Retina (tissue), 1 donor: ENCODE measurements around the gene WDFY3.

Source experiments
- DNase-seq: peaks from one replicate; pipeline ENCODE4 v3.0.0-alpha.2; 2016

Gene WDFY3

GRCh38 chr4:84786478-84786877 lies 180.0 kb downstream of the WDFY3 start:
- DNase-seq, result no peak

GRCh38 chr4:84782517-84782916 lies 184.0 kb downstream of the WDFY3 start:
- DNase-seq, result no peak

- no peak for DNase-seq
Measured at GRCh38 chr4:84780719-84781118, 185.8 kb downstream of the WDFY3 start.

- DNase-seq, result no peak
Measured at GRCh38 chr4:84778041-84778440, 188.4 kb downstream of the WDFY3 start.

- DNase-seq, result no peak
Measured at GRCh38 chr4:84767168-84767567, 199.3 kb downstream of the WDFY3 start.

GRCh38 chr4:84753321-84753972 lies 213.0 kb downstream of the WDFY3 start:
- no peak for DNase-seq

- no peak for DNase-seq
Measured at GRCh38 chr4:84751707-84752106, 214.8 kb downstream of the WDFY3 start.

- DNase-seq, result no peak
Measured at GRCh38 chr4:84750960-84751283, 215.6 kb downstream of the WDFY3 start.

GRCh38 chr4:84750260-84750959 lies 216.1 kb downstream of the WDFY3 start:
- peak; percentile 39 for DNase-seq

- no peak for DNase-seq
Measured at GRCh38 chr4:84740057-84740456, 226.4 kb downstream of the WDFY3 start.

- DNase-seq, result no peak
Measured at GRCh38 chr4:84738622-84739021, 227.9 kb downstream of the WDFY3 start.

GRCh38 chr4:84737656-84738055 lies 228.8 kb downstream of the WDFY3 start:
- no peak for DNase-seq

GRCh38 chr4:84734037-84734436 lies 232.5 kb downstream of the WDFY3 start:
- DNase-seq, result no peak

- DNase-seq, result no peak
Measured at GRCh38 chr4:84733343-84734033, 233.0 kb downstream of the WDFY3 start.

GRCh38 chr4:84730375-84730774 lies 236.1 kb downstream of the WDFY3 start:
- DNase-seq, result no peak

GRCh38 chr4:84727491-84727890 lies 239.0 kb downstream of the WDFY3 start:
- DNase-seq, result no peak

- DNase-seq, result no peak
Measured at GRCh38 chr4:84726356-84726755, 240.1 kb downstream of the WDFY3 start.

- no peak for DNase-seq
Measured at GRCh38 chr4:84722720-84723119, 243.8 kb downstream of the WDFY3 start.

GRCh38 chr4:84719115-84719514 lies 247.4 kb downstream of the WDFY3 start:
- DNase-seq, result no peak

- no peak for DNase-seq
Measured at GRCh38 chr4:84718699-84719098, 247.8 kb downstream of the WDFY3 start.

GRCh38 chr4:84710548-84710947 lies 255.9 kb downstream of the WDFY3 start:
- DNase-seq, result no peak

GRCh38 chr4:84708406-84709135 lies 257.9 kb downstream of the WDFY3 start:
- DNase-seq, result no peak

- DNase-seq, result no peak
Measured at GRCh38 chr4:84706286-84706685, 260.2 kb downstream of the WDFY3 start.
